T-helper 17 cell (primary cell): ENCODE data around the gene ABCA9. TPM values are rescaled to one million over a fixed set of nuclear protein-coding genes. Genes with fewer than 3 reads are reported as not detected.
"Not testable (repeated sequence)": the region's sequence is repeated elsewhere in the genome, so short reads cannot be mapped to it uniquely, and the experiment has no call there.

Experiments used
- ATAC-seq: fragments of 150-1000 bp; cut with Tn5 transposase; 2 replicates; pipeline ENCODE4 v1.10.0; 2021; ENCODE audit warnings: mild to moderate bottlenecking, moderate library complexity
- DNase-seq, 3 donors: peaks; one replicate each; pipeline versions ENCODE4 v3.0.0 to v3.0.0-alpha.2; 2020 to 2021
- H3K9me3 ChIP-seq: one replicate; pipeline ENCODE4 v1.7.0; 2013; ENCODE audit warnings: low read length, mild to moderate bottlenecking; ENCODE audit not compliant: control insufficient read depth, poor library complexity, severe bottlenecking
- H3K27ac Mint-ChIP-seq: one replicate; pipeline ENCODE4 v1.8.0; 2022; ENCODE audit warnings: mild to moderate bottlenecking, moderate library complexity, mixed read lengths
- H3K27me3 Mint-ChIP-seq: one replicate; pipeline ENCODE4 v1.8.0; 2022; ENCODE audit warnings: mixed read lengths
- H3K36me3 Mint-ChIP-seq: one replicate; pipeline ENCODE4 v1.8.0; 2022; ENCODE audit warnings: low read depth, mixed read lengths
- H3K4me1 Mint-ChIP-seq: one replicate; pipeline ENCODE4 v1.8.0; 2022; ENCODE audit warnings: mild to moderate bottlenecking, mixed read lengths
- H3K4me3 Mint-ChIP-seq: one replicate; pipeline ENCODE4 v1.8.0; 2022; ENCODE audit warnings: mild to moderate bottlenecking, moderate library complexity, mixed read lengths
- total RNA-seq, 4 donors: library from RNA in 2 of 4; stranded (reverse) in 2 of 4; gene quantifications; one replicate each; pipeline ENCODE4 v1.2.3 and lab custom pipeline; 2022 to 2026

ABCA9 gene
- total RNA-seq, 2 donors from 2014 or later: 0.08 TPM; not detected in 1

GRCh38 chr17:69045646-69046045 is 15.1 kb downstream of the ABCA9 start:
- H3K9me3 ChIP-seq: no peaks in the 10 kb centered on the region
- DNase-seq (no peak), ATAC-seq (no peak)
- Mint-ChIP-seq H3K27ac (no peak overlapping the region), H3K4me1 (peaks cover 4% of the 10 kb centered on the region), H3K27me3 (no peaks in the 10 kb centered on the region), H3K36me3 (no peaks in the 10 kb centered on the region), H3K4me3 (no peak overlapping the region)

- no peak overlapping the region for H3K4me3 Mint-ChIP-seq
- no peaks in the 10 kb centered on the region for H3K27me3 Mint-ChIP-seq
- no peak overlapping the region for H3K27ac Mint-ChIP-seq
- peaks cover 6% of the 10 kb centered on the region for H3K4me1 Mint-ChIP-seq
- H3K9me3 ChIP-seq: no peaks in the 10 kb centered on the region
- ATAC-seq: no peak
- no peak for DNase-seq
- H3K36me3 Mint-ChIP-seq: no peaks in the 10 kb centered on the region
Measured at GRCh38 chr17:69044371-69044770, 16.4 kb downstream of the ABCA9 start.

- Mint-ChIP-seq H3K4me1 (peaks cover 3% of the 10 kb centered on the region), H3K36me3 (no peaks in the 10 kb centered on the region), H3K4me3 (no peak overlapping the region), H3K27ac (no peak overlapping the region), H3K27me3 (no peaks in the 10 kb centered on the region)
- ATAC-seq (no peak), DNase-seq (no peak)
- no peaks in the 10 kb centered on the region for H3K9me3 ChIP-seq
Measured at GRCh38 chr17:69043098-69043734, 17.5 kb downstream of the ABCA9 start.

- no peaks in the 10 kb centered on the region for H3K27me3 Mint-ChIP-seq
- no peaks in the 10 kb centered on the region for H3K9me3 ChIP-seq
- H3K36me3 Mint-ChIP-seq: no peaks in the 10 kb centered on the region
- H3K4me1 Mint-ChIP-seq: peaks cover 3% of the 10 kb centered on the region
- DNase-seq (no peak), ATAC-seq (no peak)
- H3K27ac Mint-ChIP-seq: no peak overlapping the region
- H3K4me3 Mint-ChIP-seq: no peak overlapping the region
Measured at GRCh38 chr17:69042308-69042707, 18.4 kb downstream of the ABCA9 start.

- Mint-ChIP-seq H3K27me3 (peaks cover 7% of the 10 kb centered on the region), H3K36me3 (no peaks in the 10 kb centered on the region), H3K4me3 (no peak overlapping the region), H3K4me1 (no peaks in the 10 kb centered on the region), H3K27ac (no peak overlapping the region)
- ATAC-seq (no peak), DNase-seq (no peak)
- H3K9me3 ChIP-seq: no peaks in the 10 kb centered on the region
Measured at GRCh38 chr17:69031839-69032238, 28.9 kb downstream of the ABCA9 start.

GRCh38 chr17:69030169-69030568 is 30.6 kb downstream of the ABCA9 start:
- no peak for DNase-seq
- no peak for ATAC-seq
- no peak overlapping the region for H3K4me3 Mint-ChIP-seq

GRCh38 chr17:69018687-69019086 is 42.0 kb downstream of the ABCA9 start:
- no peak for ATAC-seq

More at GRCh38 chr17:69030169-69030568, 30.6 kb downstream of the ABCA9 start:
- H3K4me1 Mint-ChIP-seq: no peaks in the 10 kb centered on the region
- no peak overlapping the region for H3K27ac Mint-ChIP-seq
- H3K27me3 Mint-ChIP-seq: peaks cover 7% of the 10 kb centered on the region
- H3K36me3 Mint-ChIP-seq: no peaks in the 10 kb centered on the region
- H3K9me3 ChIP-seq: no peaks in the 10 kb centered on the region

GRCh38 chr17:69018022-69018615 is 42.6 kb downstream of the ABCA9 start:
- no peaks in the 10 kb centered on the region for H3K9me3 ChIP-seq
- Mint-ChIP-seq H3K4me3 (no peak overlapping the region), H3K27ac (no peak overlapping the region), H3K27me3 (peaks cover 4% of the 10 kb centered on the region), H3K36me3 (no peaks in the 10 kb centered on the region), H3K4me1 (no peaks in the 10 kb centered on the region)
- ATAC-seq (no peak), DNase-seq (no peak)

More at GRCh38 chr17:69018687-69019086, 42.0 kb downstream of the ABCA9 start:
- H3K4me3 Mint-ChIP-seq: no peak overlapping the region
- H3K9me3 ChIP-seq: no peaks in the 10 kb centered on the region
- no peak for DNase-seq
- H3K27me3 Mint-ChIP-seq: peaks cover 2% of the 10 kb centered on the region
- H3K27ac Mint-ChIP-seq: no peak overlapping the region
- H3K4me1 Mint-ChIP-seq: no peaks in the 10 kb centered on the region
- no peaks in the 10 kb centered on the region for H3K36me3 Mint-ChIP-seq

- ATAC-seq (no peak), DNase-seq (no peak)
- Mint-ChIP-seq H3K4me1 (no peaks in the 10 kb centered on the region), H3K27ac (no peak overlapping the region), H3K4me3 (no peak overlapping the region), H3K36me3 (no peaks in the 10 kb centered on the region), H3K27me3 (peaks cover 8% of the 10 kb centered on the region)
- no peaks in the 10 kb centered on the region for H3K9me3 ChIP-seq
Measured at GRCh38 chr17:69015631-69016030, 45.1 kb downstream of the ABCA9 start.

- H3K27ac Mint-ChIP-seq: no peak overlapping the region
- H3K36me3 Mint-ChIP-seq: no peaks in the 10 kb centered on the region
- peaks cover 8% of the 10 kb centered on the region for H3K27me3 Mint-ChIP-seq
- ATAC-seq (no peak), DNase-seq (no peak)
- no peaks in the 10 kb centered on the region for H3K9me3 ChIP-seq
- no peaks in the 10 kb centered on the region for H3K4me1 Mint-ChIP-seq
- H3K4me3 Mint-ChIP-seq: no peak overlapping the region
Measured at GRCh38 chr17:69012895-69013805, 47.6 kb downstream of the ABCA9 start.

GRCh38 chr17:69009930-69010329 is 50.8 kb downstream of the ABCA9 start:
- DNase-seq (no peak), ATAC-seq (no peak)
- Mint-ChIP-seq H3K4me3 (no peak overlapping the region), H3K4me1 (no peaks in the 10 kb centered on the region), H3K27ac (no peak overlapping the region), H3K27me3 (peaks cover 8% of the 10 kb centered on the region), H3K36me3 (no peaks in the 10 kb centered on the region)
- no peaks in the 10 kb centered on the region for H3K9me3 ChIP-seq

- DNase-seq, H3K27ac Mint-ChIP-seq: not testable (repeated sequence)
Measured at GRCh38 chr17:69004759-69005158, 56.0 kb downstream of the ABCA9 start.

GRCh38 chr17:68999743-69000142 is 61.0 kb downstream of the ABCA9 start:
- H3K36me3 Mint-ChIP-seq, H3K27me3 Mint-ChIP-seq, ATAC-seq, H3K4me1 Mint-ChIP-seq, H3K4me3 Mint-ChIP-seq, H3K9me3 ChIP-seq, DNase-seq, H3K27ac Mint-ChIP-seq: not testable (repeated sequence)

More at GRCh38 chr17:69004759-69005158, 56.0 kb downstream of the ABCA9 start:
- H3K4me1 Mint-ChIP-seq, H3K9me3 ChIP-seq, H3K27me3 Mint-ChIP-seq, H3K36me3 Mint-ChIP-seq, H3K4me3 Mint-ChIP-seq, ATAC-seq: not testable (repeated sequence)
